GM19238 (cell line): Measurements from ENCODE around the gene CLASP2.
"Not testable (repeated sequence)": the region's sequence is repeated elsewhere in the genome, so short reads cannot be mapped to it uniquely, and the experiment has no call there.

ENCODE experiments used
- DNase-seq: peaks from one replicate; pipeline ENCODE4 v3.0.0; 2011; ENCODE audit warnings: low spot score; ENCODE audit not compliant: insufficient read length

Gene CLASP2

GRCh38 chr3:33453331-33453761, 264.7 kb downstream of the CLASP2 start:
- no peak for DNase-seq

- DNase-seq, result not testable (repeated sequence)
Observed at GRCh38 chr3:33451994-33452393, 266.1 kb downstream of the CLASP2 start.

- no peak for DNase-seq
Observed at GRCh38 chr3:33447958-33448357, 270.1 kb downstream of the CLASP2 start.

GRCh38 chr3:33447256-33447625, 270.8 kb downstream of the CLASP2 start:
- DNase-seq, result not testable (repeated sequence)
